SK-N-MC (cell line): ENCODE results near the gene AOX1.

Experiments
- EZH2 ChIP-seq: fragments of 200-600 bp; sonication (generic); IDR thresholded peaks from one replicate; pipeline ENCODE4 v1.6.1; 2017; ENCODE audit warnings: antibody characterized with exemption
- FOXP2 ChIP-seq: optimal IDR thresholded peaks from 2 replicates; pipeline ENCODE3; 2011; ENCODE audit warnings: mild to moderate bottlenecking, moderate library complexity; ENCODE audit not compliant: insufficient read depth; ENCODE audit errors: extremely low read length, control extremely low read depth
- POLR2AphosphoS5 ChIP-seq: IDR thresholded peaks from 2 replicates; pipeline ENCODE4 v1.6.1; 2012; ENCODE audit warnings: mild to moderate bottlenecking, low read depth, low read length, borderline replicate concordance

DNA sequence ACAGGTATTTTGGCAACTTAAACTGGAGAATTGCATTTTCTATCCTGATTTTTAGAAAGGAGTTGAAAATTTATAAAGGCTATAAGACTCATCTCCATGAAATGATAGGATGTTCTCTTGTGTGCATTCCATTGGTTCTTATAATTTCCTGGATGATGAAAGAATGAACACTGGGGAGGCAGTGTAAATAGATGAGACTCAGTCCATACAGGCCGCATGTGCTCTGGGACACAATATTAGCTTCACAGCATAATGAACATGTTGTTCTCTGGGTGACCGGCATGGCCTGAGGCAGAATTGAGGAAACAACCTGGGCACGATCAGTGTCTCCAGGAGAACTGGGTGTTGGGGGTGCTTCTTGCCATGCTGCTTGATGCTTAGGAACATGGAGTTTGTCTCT is 38.8 kb downstream of the AOX1 start:
- TF ChIP-seq EZH2 (no peak), POLR2AphosphoS5 (no peak), FOXP2 (no peak)
